Measurements from ENCODE around the gene ELOB. TPM values are rescaled to one million over a fixed set of nuclear protein-coding genes. Genes with fewer than 3 reads are reported as not detected.

The ELOB gene
- total and polyA plus RNA-seq, 2 of the 13 experiments (the other 11 are each of a cell fraction or from before 2014, with no cell fraction given) = 208 to 225 TPM

DNA sequence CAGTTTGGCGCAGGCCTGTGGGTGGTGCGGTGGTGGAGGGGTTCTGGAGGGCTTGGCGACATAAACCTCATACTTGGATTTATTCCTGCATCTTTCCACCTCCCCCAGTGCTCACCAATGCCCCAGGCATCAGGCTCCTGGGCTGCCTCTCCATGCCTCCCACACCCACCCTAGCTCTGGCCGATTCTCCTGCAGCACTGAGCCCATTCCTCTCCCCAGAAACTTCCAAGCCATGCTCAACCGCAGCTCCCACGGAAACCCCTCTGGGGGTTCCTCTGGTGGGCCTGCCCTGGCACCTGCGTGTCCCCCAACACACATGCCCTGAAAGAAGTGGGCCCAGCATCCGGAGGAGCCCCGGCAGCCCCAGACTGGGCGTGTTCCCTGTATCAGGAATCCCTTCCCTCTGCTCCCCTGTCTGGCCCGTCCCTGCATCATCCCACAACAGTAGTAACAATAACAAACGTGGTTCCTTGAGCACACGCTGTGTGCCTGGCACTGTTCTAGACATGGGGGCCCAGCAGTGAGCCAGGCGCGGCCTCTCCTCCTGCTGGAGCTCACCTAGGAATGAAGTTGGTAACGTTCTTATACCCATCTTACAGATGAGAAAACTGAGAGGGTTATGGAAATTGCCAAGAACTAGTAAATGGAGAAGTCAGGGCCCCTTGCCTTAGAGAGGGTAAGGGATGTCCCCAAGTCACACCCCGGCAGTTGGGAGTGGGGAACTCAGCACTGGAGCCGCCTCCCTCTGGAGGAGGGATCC is 42.3 kb upstream of the ELOB start:
- in situ Hi-C loops (cut with HindIII; ENCODE audit: extremely low pct_ligation_motif_present, low pct_unique_long_range_greater_than_20kb) = no loop called here
- Histone ChIP-seq H2AFZ (ENCODE audit: low read length) (no peak overlapping the region), H3K9ac (ENCODE audit: insufficient read depth, low read depth, low read length) (no peak overlapping the region), H3K79me2 (ENCODE audit: insufficient read depth, low read length) (no peaks in the 10 kb centered on the region), H4K20me1 (ENCODE audit: insufficient read depth, low read length) (no peaks in the 10 kb centered on the region), H3K27ac (ENCODE audit: extremely low read length, insufficient read depth, low read length) (no peak overlapping the region), H3K4me3 (replicated peaks in 1 of 3; ENCODE audit: insufficient read depth in 1 of 3, low read depth in 2 of 3, low read length in 3 of 3) (no peak overlapping the region), H3K27me3 (ENCODE audit: control insufficient read depth in 1 of 2, insufficient read depth in 2 of 2, low read length in 2 of 2) (peaks cover 6 to 65% of the 10 kb centered on the region in 2 experiments), H3K9me3 (ENCODE audit: low read length) (no peaks in the 10 kb centered on the region), H3K4me2 (ENCODE audit: low read depth, low read length) (no peak overlapping the region), H3K4me1 (ENCODE audit: insufficient read depth, low read length) (peaks cover 32% of the 10 kb centered on the region), H3K36me3 (replicated peaks in 1 of 2; ENCODE audit: control insufficient read depth in 1 of 2, insufficient read depth in 2 of 2, low read length in 2 of 2) (no peaks in the 10 kb centered on the region)
- intact Hi-C loops (cut with micrococcal nuclease; ENCODE audit: unreplicated experiment) = no loop called here
- POLR2A ChIA-PET = no interaction called here
- CTCF ChIA-PET (ENCODE audit: low intra/inter-chr PET ratio, low total read pairs) = no interaction called here
- DNase-seq (ENCODE audit: low spot score) (no peak), ATAC-seq (no peak), FAIRE-seq (no peak)
- peak; percentile 50; the same call in 1 of the 2 replicates for TF ChIP-seq ZNF629 (CRISPR knock-in tag; conservative IDR thresholded peaks at IDR 0.05)
- TF ChIP-seq, protein P1, sequence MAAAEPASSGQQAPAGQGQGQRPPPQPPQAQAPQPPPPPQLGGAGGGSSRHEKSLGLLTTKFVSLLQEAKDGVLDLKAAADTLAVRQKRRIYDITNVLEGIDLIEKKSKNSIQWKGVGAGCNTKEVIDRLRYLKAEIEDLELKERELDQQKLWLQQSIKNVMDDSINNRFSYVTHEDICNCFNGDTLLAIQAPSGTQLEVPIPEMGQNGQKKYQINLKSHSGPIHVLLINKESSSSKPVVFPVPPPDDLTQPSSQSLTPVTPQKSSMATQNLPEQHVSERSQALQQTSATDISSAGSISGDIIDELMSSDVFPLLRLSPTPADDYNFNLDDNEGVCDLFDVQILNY (CRISPR knock-in tag; conservative IDR thresholded peaks at IDR 0.05) = no peak
- BruUV-seq (replicated peaks) = no TSS peak
- 44% methylated on average over 11 of the region's 18 CpGs for WGBS (ENCODE audit: low lambda C conversion rate)

DNA sequence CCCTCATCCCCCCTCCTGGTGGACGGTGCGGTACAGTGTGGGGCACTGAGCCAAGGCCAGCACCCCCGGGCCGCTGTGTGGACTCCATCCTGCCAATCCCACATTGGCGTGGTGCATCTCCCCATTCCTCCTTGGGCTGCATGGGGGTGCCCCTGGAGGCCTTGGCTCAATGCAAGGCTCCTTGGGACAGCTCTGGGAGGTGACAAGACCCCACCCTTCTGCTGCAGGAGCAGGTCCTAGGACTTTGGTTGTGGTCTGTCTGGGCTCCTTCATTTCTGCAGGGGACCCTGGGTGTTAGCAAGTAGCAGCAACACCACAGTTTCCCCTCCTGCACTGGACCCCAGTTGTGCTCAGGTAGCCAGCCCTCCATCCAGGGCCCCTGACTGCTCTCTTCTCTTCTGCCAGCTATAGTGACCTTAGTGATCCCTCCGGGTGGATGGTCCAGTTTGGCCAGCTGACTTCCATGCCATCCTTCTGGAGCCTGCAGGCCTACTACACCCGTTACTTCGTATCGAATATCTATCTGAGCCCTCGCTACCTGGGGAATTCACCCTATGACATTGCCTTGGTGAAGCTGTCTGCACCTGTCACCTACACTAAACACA is 41.3 kb upstream of the ELOB start:
- H3K4me2 ChIP-seq (ENCODE audit: low read depth, low read length) = no peak overlapping the region
- H2AFZ ChIP-seq (ENCODE audit: low read length) = no peak overlapping the region
- FAIRE-seq (no peak), ATAC-seq (no peak; the same call in 2 of the 3 replicates), DNase-seq (ENCODE audit: low spot score) (no peak)
- ChIA-PET CTCF (ENCODE audit: low intra/inter-chr PET ratio, low total read pairs) (no interaction called here), POLR2A (no interaction called here)
- H3K4me3 ChIP-seq (replicated peaks in 1 of 3; ENCODE audit: insufficient read depth in 1 of 3, low read depth in 2 of 3, low read length in 3 of 3) = no peak overlapping the region
- H3K9me3 ChIP-seq (ENCODE audit: low read length) = no peaks in the 10 kb centered on the region
- no peaks in the 10 kb centered on the region for H3K36me3 ChIP-seq (replicated peaks in 1 of 2; ENCODE audit: control insufficient read depth in 1 of 2, insufficient read depth in 2 of 2, low read length in 2 of 2)
- no peaks in the 10 kb centered on the region for H3K79me2 ChIP-seq (ENCODE audit: insufficient read depth, low read length)
- intact Hi-C loops (cut with micrococcal nuclease; ENCODE audit: unreplicated experiment) (no loop called here), in situ Hi-C loops (cut with HindIII; ENCODE audit: extremely low pct_ligation_motif_present, low pct_unique_long_range_greater_than_20kb) (no loop called here)
- BruUV-seq (replicated peaks) = no TSS peak
- peaks cover 32% of the 10 kb centered on the region for H3K4me1 ChIP-seq (ENCODE audit: insufficient read depth, low read length)
- WGBS (ENCODE audit: low lambda C conversion rate) = 28% methylated on average over 9 of the region's 10 CpGs
- H3K27me3 ChIP-seq (ENCODE audit: control insufficient read depth in 1 of 2, insufficient read depth in 2 of 2, low read length in 2 of 2) = peaks cover 6 to 60% of the 10 kb centered on the region in 2 experiments
- H4K20me1 ChIP-seq (ENCODE audit: insufficient read depth, low read length) = no peaks in the 10 kb centered on the region
- H3K9ac ChIP-seq (ENCODE audit: insufficient read depth, low read depth, low read length) = no peak overlapping the region
- no peak overlapping the region for H3K27ac ChIP-seq (ENCODE audit: extremely low read length, insufficient read depth, low read length)
- TF ChIP-seq GABPA (IDR thresholded peaks at IDR 0.05; ENCODE audit: low read depth, low read length) = no peak
- TF ChIP-seq GABPA (CRISPR knock-in tag; IDR thresholded peaks at IDR 0.05; ENCODE audit: low read depth) = no peak
- no peak for TF ChIP-seq ZNF709 (CRISPR knock-in tag; IDR thresholded peaks at IDR 0.05)
- no peak for TF ChIP-seq CAMTA2 (CRISPR knock-in tag; IDR thresholded peaks at IDR 0.05; ENCODE audit: borderline replicate concordance)
- TF ChIP-seq NONO (IDR thresholded peaks at IDR 0.05) = no peak
- TF ChIP-seq NONO (CRISPR knock-in tag; conservative IDR thresholded peaks at IDR 0.05) = no peak

All from HepG2 (cell line).